Hematopoietic multipotent progenitor cell treated with erythropoietin and hydrocortisone succinate and interleukin-3 and kit ligand, for 15 days (in vitro differentiated cells): ENCODE data around the gene TNS1.

ENCODE experiments used
- DNase-seq: peaks from one replicate; pipeline ENCODE4 v3.0.0-alpha.2; 2015; ENCODE audit warnings: low spot score

Gene TNS1

DNA sequence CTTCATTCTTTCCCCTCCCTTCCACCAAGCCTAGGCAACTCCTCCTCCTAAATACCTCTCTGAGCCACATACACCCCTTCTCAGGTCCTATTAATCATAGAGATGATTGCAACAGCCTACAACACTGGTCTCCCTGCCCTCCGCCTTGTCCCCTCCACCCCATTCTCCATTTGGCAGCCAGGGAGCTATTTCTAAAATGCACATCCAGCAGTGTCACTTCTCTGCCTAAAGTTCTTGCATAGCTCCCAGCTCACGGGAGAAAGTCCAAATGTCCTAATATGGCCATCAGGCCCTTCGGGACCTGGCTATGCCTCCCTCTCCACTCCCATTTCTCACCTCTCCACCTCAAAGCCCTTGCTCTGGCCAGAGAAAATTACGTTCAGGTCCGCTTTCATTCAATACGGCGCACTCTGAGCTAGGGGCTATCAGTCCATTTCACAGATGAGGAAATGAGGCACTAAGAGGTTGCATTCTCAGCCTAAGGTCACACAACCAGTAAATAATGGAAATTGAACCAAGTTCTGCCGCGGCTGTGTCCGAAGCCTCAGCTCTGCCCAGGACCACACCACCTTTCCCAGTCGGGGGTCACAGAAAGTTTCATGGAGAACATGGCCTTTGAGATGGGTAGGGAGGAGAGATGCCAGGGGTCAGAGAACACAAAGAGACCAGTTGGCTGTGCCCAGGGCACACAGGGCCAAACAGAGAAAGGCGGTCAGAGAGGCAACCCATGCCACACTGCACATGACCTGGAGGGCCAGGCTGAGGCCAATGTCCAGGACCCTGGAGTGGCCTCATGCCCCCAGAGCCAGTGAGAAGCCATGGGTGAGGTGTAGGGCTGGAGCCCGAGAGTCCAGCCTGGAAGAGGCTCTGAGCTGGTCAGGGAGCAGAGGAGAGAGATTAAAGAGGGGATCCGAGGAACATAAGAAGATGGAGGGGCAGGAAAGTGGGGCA lies 72.8 kb downstream of the TNS1 start:
- DNase-seq: no peak

DNA sequence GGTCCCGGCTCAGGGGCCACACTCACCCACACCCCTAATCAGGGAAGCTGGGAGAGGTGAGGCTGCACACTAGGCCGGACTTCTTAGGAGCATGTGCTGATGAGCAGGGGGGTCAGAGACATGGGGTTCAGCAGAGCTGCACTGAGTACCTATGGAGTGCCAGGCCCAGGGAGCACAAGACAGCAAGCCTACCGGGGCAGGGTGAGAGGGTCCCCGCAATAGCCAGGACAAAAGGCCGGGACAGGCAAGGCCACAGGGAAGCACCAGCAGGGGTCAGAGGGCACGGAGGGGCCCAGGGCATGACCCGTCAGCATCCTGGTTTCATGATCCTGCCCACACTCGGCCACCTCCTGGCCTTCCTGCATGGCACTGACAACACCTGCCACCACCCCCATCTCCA lies 73.5 kb downstream of the TNS1 start:
- DNase-seq: no peak

DNA sequence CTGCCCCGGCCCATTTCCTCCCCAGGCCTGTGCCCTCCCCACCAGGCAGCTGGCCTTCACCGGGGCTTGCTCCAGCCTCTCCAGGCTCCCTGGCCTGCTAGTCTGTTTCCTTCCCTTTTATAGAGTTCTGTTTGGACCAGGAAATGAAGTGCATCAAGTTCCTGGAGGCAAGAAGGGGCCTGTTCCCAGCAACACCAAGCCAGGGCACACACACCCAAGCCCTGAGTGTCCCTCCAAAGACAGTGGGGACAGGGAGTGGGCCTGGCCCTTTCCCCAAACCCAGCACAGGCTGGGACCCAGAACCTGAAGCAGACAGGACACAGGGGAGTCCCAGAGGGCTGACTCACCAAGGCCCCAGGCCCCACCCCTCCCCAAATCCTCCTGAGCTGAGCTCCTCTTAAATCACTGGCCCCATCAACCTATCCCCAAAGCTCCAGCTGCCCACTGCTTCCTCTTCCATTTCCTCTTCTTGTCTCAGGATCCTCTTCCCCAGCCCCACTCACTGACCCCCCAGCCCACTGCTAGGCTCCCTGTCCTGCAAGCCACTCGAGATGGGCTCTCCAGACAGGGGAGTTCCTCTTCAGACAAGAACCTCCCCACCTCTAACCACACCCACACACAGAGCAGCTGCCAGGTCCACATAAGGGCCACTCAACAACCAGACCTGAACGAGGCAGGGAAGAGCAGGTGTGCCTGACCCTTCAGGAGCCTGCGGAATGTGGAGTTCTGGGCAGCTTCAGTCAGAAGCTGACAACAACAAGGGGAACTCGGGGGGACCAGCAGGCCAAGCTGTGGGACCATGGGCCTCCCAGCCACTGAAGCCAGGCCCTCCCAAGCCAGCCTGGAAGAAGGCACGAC lies 74.2 kb downstream of the TNS1 start:
- no peak for DNase-seq

DNA sequence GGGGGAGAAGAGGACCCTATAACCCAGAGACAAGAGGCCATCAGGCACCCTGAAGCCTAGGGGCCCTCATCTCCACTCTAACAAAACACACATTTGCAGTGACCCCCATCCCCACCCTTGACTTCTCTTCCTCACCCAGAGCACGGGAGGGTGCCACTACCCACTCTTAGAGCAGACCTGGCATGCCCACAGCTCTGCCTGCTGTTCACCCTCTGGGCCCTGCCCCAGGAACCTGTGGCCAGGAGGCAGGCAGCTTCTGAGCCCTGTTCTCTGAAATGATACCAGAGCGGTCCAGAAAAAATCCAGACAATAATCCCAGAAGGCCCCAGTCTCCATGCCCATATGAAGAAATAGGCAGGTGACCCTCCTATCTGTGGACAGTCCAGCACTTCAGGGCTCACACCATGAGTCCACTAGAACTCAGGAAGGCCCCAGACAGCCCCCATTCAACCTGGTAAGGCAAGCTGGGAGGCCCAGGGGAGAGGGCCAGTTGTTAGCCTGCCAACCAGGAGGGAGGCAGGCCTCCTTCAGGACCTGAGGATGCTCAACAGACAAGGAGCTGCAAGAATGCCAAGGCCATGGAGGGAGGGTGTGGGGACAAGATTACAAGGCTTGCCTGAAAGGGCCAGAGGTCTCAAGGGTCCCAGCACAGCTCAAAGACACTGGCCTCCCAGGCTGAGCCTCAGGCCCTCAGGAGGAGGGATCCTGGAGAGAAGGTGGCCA lies 75.0 kb downstream of the TNS1 start:
- DNase-seq: no peak

DNA sequence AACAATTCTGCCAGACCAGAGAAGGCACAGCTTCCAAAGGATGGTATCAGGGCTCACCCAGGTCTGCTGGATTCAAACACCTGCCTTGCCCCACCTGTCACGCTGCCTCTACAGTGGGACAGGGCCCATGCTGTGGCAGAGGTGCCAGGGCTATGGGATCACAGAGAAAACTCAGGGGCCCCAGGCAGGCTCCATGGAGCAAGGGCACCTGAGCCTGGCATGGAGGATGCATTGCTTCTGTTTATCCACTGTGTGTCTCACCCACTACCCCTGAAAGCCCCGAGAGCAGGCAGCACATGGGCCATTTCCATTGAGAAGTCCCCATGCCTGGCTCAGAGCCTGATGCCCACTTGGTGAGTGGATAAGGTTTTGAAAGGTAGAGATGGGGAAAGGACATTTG lies 76.0 kb downstream of the TNS1 start:
- DNase-seq: no peak

DNA sequence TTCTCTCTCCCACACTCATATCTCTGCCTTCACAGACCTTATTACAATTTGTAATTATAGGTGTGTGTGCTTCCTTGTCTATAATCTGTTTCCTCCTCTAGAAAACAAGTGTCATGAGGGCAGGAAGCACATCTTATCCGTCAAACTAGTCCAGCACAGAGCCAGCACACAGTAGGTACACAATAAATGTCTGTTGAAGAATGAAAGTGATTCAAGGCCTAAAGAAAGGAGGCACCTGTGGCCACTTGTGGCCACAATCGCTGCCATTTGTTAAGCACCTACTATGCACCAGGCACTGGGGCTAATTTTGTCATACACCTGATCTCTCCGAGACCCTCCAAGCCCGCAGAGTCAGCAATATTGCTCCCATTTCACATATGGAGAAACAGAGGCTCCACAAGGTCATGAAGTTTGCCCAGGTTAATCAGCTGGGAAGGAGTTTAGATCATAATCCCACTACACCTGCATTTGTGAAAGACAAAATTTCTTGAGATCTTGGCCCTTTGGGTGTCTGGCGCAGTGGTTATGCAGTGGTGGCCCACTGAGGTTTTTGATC lies 78.4 kb downstream of the TNS1 start:
- DNase-seq: no peak

DNA sequence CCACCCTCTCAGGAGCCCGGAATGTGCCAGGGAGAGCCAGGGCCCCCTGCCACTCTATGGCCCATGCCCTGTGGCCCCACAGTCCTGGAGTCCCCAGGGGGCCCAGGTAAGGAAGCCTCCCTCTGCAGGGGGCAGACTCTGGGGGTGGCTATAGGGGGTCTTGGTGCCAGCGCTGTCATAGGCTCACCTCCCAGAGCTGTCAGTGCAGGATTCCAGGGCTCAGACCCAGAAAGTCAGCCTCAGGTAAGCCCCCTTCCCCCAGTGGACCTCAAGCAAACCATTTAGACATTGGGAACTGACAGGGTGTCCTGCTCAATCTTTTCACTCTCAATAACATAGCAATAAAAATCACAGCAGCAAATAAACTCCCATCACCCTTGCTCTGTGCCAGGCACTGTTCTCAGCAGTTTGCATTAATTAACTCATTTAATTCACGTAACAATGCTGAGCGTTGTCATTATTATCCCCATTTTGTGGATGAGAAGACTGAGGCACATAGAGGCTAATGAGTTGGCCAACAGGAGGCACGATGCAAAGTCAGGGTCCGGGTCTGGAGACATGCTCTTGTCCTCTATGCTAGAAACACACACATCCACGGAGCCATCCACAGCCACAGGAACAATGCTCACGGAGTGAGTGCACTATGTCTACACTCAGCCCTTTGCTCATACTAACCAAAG lies 79.6 kb downstream of the TNS1 start:
- DNase-seq: no peak

DNA sequence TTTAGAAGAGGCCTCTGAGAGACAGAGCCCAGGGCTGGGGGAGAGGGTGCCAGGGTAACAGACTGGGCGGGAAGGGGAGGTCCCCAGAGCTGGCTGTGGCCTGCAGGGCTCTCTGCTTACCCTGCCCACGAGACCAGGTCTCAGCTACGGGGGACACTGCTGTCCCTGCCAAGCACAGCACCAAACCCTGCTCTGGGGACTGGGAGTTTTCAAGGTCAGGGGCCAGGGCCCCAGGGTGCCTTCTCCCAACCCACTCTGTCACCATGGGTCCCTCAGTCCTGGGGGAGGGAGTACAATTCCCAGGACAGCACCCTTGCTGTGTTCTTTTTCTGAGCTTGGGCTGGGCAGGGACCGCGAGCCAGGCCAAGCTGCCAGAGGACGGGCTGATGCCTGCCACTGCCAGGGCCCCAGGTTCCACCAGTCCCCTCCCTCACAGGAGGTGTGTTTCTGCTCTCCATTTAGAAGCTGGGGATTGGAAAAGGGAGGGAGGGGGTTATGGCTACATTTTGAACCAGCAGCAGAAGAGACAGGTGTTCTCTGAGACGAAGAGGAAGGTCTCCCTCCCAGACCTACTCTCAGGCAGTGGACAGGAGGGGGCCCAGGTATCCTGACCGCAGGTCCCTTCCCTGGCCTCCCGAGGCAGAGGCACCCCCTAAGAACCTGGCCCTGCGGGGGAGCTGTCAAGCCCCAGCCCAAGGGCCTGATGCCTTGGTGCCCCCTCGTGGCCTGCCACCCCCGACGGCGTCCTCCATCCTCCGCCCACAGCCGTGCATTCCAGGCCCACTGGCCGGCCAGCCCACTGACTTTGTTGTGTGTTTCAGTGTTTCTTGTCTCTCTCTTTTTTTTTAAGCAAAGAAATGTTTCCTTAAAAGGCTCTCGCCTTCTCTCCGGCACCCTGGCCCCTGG lies 80.4 kb downstream of the TNS1 start:
- DNase-seq: no peak

DNA sequence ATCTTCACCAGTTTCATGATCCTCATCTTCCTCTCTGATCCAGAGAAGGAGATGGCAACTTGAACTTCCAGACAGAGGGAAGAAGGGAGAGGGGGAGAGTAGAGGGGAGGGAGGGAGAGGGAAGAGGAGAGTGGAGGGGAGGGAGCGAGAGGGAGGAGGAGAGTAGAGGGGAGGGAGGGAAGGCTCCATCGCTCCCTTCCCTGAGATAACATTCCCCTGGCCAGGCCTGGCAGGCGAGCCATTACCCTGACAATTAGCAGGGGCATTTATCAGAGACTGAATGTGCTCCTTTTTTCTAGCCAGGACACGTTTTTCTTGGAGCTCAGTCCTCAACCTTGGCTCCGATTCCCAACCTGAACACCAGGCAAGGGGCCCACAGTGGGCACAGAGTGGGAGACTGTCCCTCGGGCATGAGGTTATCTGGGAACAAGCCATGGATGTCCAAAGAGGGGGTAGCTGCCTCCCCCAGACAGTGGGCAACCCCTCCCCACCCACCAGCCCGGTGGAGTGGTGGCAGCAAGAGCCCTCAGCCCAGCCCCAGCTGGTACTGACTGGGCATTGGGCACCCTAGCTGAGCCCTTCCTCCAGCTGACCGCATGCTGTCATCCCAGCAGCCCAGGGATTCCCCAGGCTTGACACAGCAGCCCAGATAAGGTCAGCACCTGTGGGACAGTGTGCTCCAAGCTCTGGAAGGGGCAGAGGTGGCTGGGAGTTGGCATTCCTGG lies 81.8 kb downstream of the TNS1 start:
- no peak for DNase-seq

DNA sequence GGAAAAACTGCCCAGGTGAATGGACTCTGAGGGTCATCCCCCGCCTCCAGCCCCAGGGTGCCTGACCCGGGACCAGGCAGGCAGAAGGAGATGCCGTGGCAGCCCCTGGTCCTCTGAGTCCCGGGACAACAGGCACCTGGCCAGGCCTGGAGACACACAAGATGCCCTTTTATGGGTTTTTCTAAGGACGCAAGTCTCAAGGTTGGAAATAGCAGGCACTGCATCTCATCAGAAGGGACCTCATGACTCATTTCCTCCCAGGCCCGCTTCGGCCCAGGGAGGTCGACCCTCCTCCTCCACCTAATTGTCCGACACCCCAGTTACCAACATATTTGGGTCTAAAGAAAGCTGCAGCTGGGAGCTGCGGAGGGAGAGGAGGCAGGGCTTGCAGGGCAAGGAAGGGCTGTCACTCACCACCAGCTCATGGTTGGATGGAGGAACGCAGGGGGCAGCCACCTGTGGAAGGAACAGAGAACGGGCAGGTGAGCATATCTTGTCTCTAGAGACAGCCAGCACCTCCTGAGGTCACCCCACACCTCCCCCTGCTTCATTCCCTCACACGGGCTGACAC lies 82.9 kb downstream of the TNS1 start:
- DNase-seq: no peak

DNA sequence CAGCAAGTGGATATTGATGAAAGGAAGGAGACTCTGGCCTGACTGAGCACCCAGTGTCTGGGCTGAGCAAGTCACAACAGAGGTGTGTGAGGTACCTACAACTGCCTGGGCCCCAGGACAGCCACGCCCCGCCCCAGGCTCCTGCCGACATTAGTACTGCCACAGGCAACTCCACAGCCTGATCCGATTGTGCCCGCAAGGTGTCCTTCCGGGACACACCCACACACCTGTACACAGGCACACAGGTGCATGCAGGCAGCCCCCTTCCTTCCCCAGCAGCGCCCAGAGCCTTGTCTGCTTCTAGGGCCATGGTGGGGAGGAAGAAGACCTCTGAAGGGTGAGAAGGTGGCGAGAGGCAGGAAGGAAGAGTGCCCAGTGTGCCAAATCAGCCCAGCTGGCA lies 83.6 kb downstream of the TNS1 start:
- no peak for DNase-seq

DNA sequence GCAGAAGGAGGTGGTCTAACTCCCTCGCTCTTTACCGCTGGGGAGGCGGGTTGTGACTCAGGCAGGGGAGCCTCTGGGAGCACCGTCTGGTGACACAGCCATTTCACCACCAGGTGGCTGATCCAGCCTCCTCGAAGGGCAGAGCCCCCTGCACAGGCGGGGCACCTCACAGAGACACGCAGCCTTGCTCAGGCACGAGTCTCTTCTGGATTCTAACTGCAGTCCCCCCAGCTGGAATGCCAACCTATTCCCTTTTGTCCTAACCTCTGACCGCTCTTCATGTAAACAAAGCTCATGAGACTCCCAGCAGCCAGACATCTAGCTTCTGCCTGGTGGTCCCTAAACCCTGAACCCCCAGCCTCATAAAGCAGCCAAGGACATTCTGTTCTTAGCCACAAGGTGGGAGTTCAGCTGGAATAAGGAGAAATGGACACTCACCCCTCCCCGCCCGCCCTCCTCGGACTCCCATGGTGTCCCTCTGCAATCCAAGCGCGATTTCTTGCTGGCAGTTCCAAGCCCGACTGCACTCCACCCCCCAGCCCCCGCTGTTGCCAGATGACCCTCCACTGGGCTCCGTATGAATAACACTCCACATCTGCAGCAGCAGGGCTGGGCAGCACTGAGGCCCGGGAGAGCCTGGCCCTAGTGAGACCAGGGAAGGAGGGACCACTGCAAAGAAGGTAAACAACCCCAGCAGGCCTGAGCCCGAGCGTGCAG lies 84.3 kb downstream of the TNS1 start:
- DNase-seq: no peak

DNA sequence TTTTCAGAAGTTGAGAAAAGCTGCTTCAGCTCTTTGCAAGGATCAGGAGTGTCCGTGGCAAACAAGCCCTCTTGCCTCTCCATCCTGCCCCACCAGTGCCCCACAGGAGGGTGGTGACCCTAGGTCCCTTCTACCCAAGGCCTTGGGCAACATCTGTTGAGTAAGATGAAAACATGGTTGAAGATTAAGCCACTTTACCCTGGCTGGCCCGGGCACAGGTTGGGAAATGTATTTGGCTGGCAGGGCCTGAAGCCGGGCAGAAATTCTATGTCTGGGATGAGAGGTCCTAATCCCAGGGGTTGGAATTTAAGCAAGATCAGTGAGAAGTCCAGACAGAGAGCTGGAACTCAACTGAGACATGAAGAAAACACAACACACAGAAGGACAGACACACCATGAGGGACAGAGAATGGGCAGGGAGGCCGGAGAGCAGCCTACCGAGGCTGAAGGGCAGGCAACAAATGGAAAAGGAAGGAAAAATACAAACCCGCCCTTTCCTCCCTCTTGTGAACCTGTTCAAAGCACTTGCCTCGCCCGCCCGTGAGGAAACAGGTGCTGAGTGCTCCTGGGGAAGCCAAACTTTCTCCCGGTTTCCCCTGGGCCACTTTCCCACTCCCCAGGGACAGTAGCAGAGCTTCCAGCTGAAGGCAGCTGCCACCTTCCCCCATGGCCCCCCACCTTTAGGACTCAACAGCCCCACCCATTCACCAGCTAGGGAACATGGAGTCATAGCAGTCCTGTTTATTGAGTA lies 86.1 kb downstream of the TNS1 start:
- DNase-seq: no peak

DNA sequence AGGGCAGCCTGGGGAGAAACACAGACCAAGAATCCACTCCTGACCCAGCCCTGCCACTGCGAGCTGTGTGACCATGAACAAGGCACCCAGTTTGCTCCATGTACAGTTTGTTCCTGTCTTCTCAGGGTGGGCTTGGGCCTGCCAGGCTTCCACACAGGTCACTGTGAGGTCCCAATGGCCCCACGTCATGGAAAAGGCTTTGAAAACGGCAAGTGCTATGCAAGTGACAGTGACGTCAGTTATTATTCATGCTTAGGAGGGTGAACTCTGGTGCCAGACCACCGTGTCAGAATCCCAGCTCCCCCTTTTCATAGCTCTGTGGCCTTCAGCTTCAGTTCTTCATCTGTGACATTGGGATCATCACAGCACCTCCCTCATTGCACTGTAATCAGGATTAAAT lies 87.1 kb downstream of the TNS1 start:
- no peak for DNase-seq

DNA sequence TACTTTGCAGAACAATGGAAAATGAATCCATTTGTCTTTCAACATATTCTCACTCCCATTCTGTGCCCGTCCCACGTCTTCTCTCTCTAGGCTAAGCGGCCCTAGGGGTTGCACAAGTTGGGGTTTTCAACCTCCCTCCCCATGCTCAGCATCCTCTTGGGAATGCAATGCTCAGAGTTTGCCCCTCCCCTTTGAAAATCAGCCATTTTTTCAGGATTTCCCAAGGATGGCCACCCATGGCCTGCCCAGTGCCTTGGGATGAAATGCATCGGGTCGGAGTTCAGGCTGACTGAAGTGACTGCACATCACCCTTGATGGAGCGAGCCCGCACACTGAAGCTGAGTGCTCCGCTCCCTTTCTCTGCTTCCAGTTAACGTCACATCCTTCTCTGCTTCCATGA lies 87.9 kb downstream of the TNS1 start:
- no peak for DNase-seq

DNA sequence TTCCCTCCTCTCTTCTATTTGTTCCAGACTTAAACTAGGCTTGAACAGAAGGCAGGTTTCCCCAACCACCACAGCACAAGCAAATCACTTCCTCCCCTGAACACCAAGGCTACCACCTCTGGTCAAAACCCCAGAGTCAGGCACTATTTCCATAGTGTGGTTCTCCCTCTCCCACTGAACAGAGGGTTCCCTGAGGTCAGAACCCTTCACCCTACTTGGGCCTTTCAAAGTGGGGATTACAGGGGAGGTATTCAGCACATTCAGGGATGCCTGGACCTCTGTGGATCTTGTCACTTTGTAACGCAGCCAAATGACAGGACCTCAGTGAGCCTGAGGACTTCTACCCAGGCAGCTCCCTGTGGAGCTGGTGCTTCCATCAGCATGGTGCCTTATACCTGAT lies 88.7 kb downstream of the TNS1 start:
- DNase-seq: no peak

DNA sequence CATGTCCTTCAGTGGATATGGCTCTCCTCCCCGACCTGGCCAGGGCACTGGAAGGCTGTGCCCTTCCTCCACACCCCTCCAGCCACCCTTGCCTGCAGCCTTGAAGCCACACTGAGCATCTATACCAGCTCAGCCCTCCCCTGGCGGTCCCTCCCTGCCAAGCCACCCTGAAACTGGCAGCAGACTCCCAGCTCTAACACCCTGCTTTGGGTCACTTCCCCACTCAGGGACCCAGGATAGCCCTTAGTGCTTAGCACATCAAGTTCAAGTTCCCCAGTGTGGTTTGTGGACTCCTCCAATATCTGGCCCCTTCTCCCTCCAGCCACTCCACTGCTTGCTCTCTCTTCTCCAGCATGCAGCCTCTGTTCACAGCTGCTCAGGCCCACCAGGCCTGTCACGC lies 89.4 kb downstream of the TNS1 start:
- no peak for DNase-seq
